Kasumi-1 (cell line): ENCODE measurements around the gene WAC.

Source experiments
- DNase-seq, 2 experiments: peaks; one replicate each; lab custom pipeline; 2025; lab: John Stamatoyannopoulos, UW

Gene WAC

GRCh38 chr10:28533186-28533564 is 257 bp downstream of the WAC start:
- DNase-seq: no peak

DNA sequence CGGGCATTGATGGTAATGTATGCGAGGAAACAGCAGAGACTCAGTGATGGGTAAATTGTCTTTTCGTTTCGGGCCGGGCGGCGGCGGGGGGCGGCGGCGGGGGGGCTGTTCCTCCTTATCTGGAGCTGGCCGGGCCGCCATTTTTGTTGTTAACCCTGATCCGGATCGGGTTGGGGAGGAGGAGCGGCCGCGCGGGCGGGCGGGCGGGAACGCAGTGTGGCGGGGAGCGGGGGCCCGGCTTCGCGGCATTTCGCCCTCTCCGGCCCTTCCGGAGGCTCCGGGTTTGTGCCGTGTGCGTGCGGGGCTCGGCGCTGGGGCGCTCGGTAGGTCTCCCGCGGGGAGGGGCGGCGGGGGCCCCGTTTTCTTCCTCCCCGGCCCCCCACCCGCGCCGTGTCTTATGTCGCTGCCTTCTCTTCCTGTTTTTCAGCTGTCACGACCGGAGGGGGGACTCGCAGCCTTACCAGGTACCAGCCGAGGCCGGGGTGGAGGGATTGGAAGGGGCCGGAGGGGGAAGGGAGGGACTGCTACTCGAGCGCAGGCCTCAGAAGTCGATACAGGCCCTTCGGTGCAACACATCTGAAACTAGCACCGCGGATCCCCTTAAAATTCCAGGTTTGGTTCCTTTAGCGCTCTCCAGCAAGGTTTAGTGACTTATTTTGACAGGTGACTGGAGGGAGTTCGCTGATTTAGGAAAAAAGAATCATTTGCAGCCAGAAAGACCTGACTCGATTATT is 820 bp downstream of the WAC start:
- DNase-seq: peak; percentile 29 to 52

DNA sequence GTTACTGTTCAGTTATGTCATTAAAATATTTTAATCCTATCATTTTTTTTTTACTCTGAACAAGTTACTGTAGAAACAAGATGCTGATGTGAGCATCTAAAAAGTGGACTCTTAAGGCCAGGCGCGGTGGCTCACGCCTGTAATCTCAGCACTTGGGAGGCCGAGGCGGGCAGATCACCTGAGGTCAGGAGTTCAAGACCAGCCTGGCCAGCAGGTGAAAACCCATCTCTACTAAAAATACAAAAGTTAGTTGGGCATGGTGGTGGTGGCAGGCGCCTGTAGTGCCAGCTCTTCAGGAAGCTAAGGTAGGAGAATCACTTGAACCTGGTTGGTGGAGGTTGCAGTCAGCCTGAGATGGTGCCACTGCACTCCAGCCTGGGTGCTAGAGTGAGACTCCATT is 2.9 kb downstream of the WAC start:
- no peak for DNase-seq

- DNase-seq: no peak
Measured at GRCh38 chr10:28538595-28538994, 5.7 kb downstream of the WAC start.

DNA sequence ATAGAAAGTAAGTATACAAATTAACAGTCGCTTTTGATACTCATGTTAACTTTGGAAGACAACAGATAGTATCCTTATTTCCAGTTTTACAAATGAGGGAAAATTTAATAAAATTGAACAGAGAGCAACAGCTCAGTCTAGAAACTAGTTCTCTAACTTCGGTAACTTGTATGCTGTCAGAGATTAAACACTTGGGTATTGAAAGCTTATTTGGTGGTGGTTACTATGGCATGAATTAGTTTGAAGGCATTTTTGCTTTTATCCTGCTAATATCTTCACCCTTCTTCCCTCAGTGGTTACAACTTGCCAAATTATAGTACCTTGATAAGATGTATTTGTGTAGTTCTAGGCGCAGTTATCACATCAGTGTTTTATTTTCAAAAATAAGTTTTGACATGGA is 7.2 kb downstream of the WAC start:
- DNase-seq: no peak

- DNase-seq: peak; percentile 14 to 63
Measured at GRCh38 chr10:28541717-28542365, 8.9 kb downstream of the WAC start.

DNA sequence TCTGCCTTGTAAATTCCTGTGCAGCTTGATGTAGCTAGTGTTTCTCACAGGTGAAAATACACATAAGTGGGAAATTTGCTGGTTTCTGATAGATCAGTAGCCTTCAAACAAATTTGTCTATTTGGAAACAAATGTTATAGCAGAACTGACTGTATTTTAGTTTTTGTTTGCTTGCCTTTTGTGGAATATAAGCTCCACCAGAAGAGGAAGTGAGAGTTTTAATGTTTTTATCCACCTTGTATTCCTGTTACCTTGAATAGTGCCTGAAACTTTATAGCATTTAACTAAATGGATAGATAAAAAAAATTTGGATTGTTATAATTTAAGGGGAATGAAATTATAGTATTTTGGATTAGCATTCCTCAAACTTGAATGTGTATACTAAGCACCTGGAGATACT is 9.8 kb downstream of the WAC start:
- DNase-seq: no peak

DNA sequence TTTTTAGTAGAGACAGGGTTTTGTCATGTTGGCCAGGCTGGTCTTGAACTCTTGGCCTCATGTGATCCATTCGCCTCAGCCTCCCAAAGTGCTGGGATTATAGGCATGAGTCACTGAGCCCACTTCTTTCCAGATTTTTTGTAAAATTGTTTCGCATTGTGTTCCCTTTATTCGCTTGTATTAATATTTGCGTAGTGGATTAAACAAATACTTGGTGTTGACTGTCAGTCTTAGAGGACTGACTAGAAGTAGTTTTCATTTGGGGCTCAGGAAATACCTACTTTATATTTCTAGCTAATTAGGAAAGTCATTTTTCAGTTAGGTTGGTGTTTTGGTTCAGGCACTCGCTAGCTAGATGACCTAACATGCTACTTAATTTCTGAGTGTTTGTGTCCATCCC is 11.1 kb downstream of the WAC start:
- DNase-seq: no peak

DNA sequence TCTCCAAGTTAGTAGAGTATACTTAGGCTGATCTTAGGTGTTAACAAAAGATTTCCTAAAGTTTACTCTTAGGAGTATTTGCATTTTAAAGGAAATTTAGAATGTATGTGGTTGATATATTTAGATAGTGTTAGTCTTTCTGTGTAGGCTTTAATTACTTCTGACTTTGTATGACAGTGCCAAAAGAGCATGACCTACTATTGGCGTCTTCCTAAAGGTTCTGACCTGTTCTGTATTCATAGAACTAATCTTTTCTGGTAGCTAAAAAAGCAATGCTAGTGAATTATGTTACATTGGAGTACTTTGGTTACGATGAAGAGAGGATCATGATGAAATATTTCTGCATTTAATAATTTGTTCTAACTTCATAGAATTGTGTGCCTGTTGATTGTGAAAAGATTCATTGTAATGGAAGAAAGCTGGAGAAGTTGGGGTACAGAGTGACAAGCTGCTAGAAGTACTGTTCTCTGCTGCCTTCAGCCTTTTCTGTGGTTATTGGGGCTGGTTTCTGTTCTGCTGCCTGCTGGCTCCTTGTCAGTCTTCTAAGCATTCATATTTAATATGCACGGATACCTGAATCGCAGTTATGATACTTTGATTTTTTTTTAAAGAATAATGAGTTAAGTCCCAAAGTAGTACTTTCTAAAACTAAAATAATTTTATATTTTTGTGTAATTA is 13.2 kb downstream of the WAC start:
- no peak for DNase-seq

DNA sequence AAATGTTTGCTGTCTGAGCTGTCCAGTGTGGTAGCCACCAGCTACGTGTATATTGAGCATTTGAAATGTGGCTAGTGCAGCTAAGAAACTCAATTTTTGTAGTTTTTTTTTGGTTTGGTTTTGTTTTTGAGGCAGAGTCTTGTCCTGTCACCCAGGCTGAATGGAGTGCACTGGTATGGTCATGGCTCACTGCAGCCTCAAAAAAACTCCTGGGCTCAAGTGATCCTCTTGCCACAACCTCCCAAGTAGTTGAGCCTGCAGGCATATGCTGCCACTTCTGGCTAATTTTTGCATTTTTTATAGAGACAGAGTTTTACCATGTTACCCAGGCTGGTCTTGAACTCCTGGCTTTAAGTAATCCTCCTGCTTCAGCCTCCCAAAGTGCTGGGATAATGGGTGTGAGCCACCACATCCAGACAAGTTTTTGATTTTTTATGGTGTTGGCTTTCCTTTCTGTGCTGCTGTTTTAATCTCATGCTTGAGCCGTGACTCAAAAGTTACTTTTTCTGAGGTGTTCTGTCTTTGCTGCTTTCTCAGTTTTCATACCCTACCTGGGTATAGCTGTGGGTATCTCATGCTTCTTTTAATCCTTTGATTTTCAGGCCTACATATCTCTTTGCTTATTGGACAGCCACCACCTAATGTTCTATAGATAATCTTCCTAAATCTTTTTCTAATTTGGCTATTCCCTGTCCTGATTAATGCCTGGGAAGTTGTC is 16.0 kb downstream of the WAC start:
- no peak for DNase-seq

- no peak for DNase-seq
Measured at GRCh38 chr10:28551086-28551485, 18.2 kb downstream of the WAC start.

GRCh38 chr10:28552775-28553174 is 19.9 kb downstream of the WAC start:
- DNase-seq: no peak

DNA sequence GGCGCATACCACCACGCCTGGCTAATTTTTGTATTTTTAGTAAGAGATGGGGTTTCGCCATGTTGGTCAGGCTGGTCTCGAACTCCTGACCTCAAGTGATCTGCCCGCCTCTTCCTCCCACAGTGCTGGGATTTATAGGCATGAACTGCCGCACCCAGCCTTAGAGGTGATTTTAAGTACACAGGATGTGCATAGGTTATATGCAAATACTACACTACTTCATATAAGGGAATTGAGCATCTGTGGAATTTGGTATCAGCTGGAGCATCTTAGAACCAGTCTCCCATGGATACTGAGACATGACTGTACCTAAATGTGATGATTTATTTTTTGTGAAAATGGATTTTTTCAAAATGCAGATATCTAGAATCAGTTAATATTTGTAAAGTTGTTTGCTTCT is 21.1 kb downstream of the WAC start:
- no peak for DNase-seq

DNA sequence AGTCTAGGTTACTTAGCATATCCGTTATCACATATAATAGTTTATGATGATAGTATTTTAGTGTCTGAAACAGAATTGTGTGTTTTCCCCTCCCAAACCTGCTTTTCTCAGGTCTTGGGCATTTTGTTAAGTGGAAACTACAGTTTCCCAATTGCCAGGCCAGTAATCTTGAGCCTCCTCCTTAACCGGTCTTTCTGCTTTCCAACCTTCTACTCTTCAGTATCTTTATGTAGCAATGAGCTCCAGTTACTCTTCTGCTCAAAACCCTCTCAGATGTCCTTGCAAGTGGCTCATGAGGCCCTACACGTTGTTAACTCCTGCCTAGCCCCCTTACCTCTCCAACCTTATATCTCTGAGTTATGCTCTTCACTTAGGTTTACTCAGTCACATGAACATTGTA is 22.0 kb downstream of the WAC start:
- DNase-seq: no peak

- no peak for DNase-seq
Measured at GRCh38 chr10:28555358-28555757, 22.4 kb downstream of the WAC start.

DNA sequence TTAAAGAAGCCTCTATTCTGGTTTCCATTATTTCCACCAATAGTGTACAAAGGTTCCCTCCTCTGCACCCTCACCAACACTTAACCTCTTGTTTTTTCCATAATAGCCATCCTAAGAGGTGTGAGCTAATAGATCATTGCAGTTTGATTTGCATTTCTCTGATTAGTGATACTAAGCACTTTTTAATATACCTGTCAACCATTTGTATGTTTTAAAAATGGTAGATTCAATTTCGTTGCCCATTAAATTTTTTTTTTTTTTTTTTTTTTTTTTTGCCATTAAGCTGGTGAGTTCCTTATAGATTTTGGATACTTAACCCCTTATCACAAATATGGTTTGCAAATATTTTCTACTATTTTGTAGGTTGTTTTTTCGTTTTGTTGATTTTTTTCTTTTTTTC is 23.2 kb downstream of the WAC start:
- DNase-seq: no peak

DNA sequence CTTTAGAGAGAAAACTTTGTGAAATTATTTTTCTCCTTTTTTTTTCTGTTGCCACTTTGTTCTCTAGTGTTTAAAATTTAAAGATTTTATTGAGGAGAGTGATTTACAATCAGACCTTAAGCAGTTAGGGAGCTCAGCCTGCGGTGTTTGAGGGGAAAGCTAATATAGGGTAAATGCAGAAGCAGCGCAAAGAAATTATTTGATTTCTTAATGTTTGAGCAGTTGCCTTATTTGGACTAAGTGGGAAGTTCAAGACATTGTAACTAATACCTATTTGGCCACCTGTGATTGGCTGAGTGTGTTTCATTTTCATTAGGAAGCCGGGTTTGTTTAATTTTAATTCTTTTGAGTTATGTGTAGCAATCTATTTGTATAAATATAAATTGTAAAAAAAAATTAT is 25.3 kb downstream of the WAC start:
- DNase-seq: no peak

DNA sequence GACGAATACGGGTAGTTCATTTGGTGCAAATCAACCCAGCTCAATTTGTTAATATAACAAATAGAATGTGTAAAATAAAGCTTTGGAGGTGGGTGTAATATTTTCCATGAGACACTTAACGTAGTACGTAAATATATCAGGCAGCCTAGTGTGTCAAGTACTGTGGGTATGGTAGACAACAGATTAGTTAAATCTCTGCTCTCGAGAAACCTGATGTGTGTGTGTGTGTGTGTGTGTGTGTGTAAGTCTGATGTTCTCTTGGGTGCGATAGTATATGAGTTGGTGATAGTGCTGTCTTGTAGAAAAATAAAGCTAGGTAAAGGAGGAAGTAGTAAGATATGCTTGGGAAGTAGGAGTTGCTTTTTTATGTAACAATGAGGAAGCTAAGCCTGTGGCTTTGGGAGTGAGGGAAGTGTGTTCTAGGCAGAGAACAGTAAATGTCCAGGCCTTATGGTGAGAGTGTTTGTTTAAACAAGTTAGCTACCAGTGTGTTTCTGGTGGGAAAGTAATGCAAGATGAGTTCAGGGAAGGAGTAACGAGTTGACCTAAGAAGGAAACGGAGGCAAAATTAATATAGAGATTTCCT is 26.1 kb downstream of the WAC start:
- peak; percentile 82 to 84 for DNase-seq

DNA sequence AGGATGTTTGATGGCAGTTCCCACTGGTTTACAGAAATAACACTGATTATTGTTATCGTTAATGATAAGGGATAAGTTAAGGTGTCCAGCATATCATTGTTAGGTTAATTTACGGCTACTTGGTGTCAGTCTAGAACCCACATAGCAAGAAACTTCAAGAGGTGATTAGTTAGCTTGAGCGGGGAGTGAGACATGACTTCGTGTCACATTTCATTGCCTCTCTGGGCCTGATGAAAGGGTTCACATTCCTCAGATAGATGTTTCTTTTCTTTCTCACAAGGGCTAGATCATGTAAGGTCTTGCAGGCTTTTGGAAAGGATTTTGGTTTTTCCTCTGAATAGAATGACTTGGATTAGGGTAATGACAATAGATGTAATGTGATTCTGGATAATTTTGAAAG is 26.7 kb downstream of the WAC start:
- no peak for DNase-seq

DNA sequence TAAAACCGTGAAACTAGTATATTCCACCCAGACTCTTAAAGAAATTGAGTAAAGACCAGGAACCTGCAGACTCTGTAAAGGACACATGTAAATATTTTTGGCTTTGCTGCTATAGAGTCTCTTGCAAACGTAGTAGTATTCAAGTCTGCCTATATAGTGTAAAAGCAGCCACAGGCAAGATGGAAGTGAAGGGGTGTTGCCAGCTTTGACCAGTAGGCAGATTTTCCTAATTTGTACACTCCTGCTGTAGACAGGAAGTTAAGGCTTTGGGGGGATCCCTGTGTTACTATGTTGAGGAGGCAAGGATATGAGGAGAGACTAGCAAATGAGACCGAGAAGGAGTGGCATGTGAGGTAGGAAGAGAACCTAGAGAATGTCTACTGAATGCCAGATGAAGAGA is 27.7 kb downstream of the WAC start:
- DNase-seq: no peak

DNA sequence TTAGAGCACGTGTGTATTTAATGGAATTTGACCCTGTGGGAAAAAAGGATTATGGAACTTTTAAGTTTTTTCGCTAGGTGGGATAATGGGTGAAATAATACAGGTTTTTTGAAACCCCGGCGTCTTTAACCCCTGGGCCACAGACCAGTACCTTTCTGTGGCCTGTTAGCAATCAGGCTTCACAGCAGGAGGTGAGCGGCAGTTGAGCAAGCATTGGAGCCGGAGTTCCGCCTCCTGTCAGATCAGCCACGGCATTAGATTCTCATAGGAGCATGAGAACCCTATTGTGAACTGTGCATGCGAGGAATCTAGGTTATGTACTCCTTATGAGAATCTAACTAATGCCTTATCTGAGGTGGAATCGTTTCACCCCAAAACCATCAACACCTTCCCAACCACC is 28.6 kb downstream of the WAC start:
- DNase-seq: no peak

DNA sequence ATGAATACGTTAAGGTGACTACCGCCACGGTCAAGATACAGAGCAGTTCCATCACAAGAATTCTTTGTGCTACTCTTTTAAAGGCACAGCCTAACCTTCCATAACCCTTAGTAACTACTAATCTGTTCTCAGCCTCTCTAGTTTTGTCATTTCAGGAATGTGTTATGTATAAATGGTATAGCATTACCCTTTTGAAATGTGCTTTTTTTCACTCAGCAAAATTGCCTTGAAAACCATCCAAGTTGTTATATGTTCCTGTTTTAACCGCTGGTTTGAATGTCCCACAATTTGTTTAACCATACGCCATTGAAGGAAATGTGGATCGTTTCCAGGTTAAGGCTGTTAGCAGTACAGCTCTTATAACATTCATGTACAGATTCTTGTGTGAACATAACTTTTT is 32.0 kb downstream of the WAC start:
- DNase-seq: peak; percentile 30 to 44
